ENCODE results near the gene CCDC192. TPM values are rescaled to one million over a fixed set of nuclear protein-coding genes. Genes with fewer than 3 reads are reported as not detected.

Gene CCDC192
- total RNA-seq, 2 donors from 2014 or later: not detected

DNA sequence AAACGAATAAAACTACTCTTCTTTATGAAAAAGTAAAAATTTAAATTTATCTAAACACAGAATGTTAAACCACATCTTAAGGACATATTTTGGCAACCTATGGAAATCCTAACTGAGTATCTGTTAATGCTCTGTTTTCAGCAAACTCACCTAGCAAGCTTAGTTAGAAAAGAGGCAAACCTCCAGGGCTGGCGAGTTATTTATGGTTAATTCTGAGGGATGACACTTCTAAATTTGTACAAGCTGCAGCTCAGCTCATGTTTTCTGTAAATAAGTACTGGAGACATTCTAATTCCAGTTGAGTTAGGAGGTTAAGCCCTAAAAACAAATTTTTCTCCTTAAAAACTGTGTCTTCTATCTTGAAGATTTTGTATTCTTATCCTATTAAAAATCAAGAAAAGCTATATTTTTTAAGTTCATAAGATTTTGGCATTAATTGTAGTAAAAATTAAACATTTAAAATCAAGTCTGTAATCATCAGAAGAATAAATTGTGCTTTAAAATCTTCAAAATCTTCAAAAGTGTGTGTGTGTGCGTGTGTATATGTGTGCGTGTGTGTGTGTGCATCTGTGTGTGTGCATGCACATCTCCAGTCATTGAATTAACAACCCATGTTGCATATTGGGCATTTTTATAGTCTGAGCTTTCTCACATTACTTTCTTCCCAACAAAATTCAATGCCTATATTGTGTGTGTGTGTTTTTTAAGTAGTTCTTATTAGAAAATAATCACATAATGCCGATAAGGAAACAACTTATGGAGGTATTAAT is 127.8 kb downstream of the CCDC192 start:
- Histone ChIP-seq H3K4me1 (ENCODE audit: control insufficient read depth in 1 of 2, low read depth in 2 of 2) (no peaks in the 10 kb centered on the region), H3K9me3 (no peaks in the 10 kb centered on the region), H3K27me3 (replicated peaks; ENCODE audit: insufficient read depth) (no peaks in the 10 kb centered on the region), H3K36me3 (no peaks in the 10 kb centered on the region), H3K4me3 (no peak overlapping the region), H3K27ac (no peak overlapping the region)
- DNase-seq (ENCODE audit: low spot score): no peak
- no peak for ATAC-seq (ENCODE audit: insufficient number of reproducible peaks, low FRiP score, low read depth)
- TF ChIP-seq, protein P1, sequence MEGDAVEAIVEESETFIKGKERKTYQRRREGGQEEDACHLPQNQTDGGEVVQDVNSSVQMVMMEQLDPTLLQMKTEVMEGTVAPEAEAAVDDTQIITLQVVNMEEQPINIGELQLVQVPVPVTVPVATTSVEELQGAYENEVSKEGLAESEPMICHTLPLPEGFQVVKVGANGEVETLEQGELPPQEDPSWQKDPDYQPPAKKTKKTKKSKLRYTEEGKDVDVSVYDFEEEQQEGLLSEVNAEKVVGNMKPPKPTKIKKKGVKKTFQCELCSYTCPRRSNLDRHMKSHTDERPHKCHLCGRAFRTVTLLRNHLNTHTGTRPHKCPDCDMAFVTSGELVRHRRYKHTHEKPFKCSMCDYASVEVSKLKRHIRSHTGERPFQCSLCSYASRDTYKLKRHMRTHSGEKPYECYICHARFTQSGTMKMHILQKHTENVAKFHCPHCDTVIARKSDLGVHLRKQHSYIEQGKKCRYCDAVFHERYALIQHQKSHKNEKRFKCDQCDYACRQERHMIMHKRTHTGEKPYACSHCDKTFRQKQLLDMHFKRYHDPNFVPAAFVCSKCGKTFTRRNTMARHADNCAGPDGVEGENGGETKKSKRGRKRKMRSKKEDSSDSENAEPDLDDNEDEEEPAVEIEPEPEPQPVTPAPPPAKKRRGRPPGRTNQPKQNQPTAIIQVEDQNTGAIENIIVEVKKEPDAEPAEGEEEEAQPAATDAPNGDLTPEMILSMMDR (IDR thresholded peaks at IDR 0.05): no peak

DNA sequence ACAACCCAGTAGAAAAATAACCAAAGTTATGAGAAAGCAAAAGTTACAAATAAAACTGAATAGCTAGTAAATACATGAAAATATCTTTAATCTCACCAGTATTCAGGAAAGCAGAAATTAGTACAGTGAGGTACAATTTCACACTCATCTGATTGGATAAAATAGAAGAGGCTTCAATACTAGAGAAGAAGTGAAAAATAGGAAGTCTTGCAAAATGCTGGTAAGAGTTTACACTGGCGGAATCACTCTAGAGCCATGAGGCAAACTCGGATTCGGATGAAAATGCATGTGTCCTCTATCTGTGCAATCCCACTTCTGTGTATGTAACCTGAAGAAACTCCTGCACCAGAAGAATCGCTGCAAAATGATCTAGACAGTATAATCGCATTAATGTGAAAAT is 128.9 kb downstream of the CCDC192 start:
- Histone ChIP-seq H3K27me3 (replicated peaks; ENCODE audit: insufficient read depth) (no peaks in the 10 kb centered on the region), H3K9me3 (no peaks in the 10 kb centered on the region), H3K27ac (no peak overlapping the region), H3K36me3 (no peaks in the 10 kb centered on the region), H3K4me3 (no peak overlapping the region), H3K4me1 (ENCODE audit: control insufficient read depth in 1 of 2, low read depth in 2 of 2) (no peaks in the 10 kb centered on the region)
- TF ChIP-seq, protein P1 (IDR thresholded peaks at IDR 0.05): no peak
- ATAC-seq (ENCODE audit: insufficient number of reproducible peaks, low FRiP score, low read depth) (no peak), DNase-seq (ENCODE audit: low spot score) (no peak)

DNA sequence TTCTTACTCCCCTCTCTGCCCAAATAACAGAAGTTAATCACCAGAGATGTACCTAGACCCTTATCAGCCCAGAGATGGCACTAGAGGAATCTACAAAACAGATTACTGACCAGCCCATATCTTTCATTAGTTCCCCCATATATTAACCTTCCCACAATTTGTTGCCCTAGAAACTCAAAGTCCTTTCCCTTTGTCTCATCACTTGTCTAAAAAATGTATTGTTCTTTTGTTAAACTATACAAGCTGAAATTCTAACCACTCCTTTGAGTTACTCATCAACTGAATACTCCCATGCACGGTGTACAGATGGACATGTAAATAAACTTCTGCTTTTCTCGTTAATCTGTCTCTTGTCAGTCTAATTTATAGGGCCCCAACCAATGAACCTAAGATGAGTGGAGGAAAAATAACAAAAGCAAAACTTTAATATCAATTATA is 130.9 kb downstream of the CCDC192 start:
- Histone ChIP-seq H3K9me3 (no peaks in the 10 kb centered on the region), H3K27ac (no peak overlapping the region), H3K27me3 (replicated peaks; ENCODE audit: insufficient read depth) (no peaks in the 10 kb centered on the region), H3K4me3 (no peak overlapping the region), H3K36me3 (no peaks in the 10 kb centered on the region), H3K4me1 (ENCODE audit: control insufficient read depth in 1 of 2, low read depth in 2 of 2) (no peaks in the 10 kb centered on the region)
- TF ChIP-seq, protein P1 (IDR thresholded peaks at IDR 0.05): no peak
- DNase-seq (ENCODE audit: low spot score) (no peak), ATAC-seq (ENCODE audit: insufficient number of reproducible peaks, low FRiP score, low read depth) (no peak)

DNA sequence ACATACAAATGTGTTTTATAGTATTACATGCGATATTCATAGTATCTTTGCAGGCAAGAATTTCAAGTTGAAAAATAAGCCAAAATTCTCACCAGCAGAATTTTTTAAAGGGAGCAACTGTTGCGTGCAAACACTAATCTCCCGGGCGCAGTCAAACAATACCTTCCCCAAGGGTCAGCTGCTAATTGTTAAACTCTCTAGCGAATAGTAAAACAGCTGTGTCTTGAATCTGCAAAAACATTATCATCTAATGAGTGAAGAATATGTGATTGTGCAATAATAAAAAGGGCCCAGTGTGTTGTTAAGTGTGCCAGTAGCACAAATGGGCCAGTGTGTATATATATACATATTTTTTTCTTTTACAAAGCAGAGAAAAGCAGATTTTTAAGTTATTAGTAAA is 131.4 kb downstream of the CCDC192 start:
- no peaks in the 10 kb centered on the region for H3K36me3 ChIP-seq
- no peak overlapping the region for H3K4me3 ChIP-seq
- no peaks in the 10 kb centered on the region for H3K27me3 ChIP-seq (replicated peaks; ENCODE audit: insufficient read depth)
- no peaks in the 10 kb centered on the region for H3K9me3 ChIP-seq
- DNase-seq (ENCODE audit: low spot score) (no peak), ATAC-seq (ENCODE audit: insufficient number of reproducible peaks, low FRiP score, low read depth) (no peak)
- H3K27ac ChIP-seq: no peak overlapping the region
- TF ChIP-seq, protein P1 (IDR thresholded peaks at IDR 0.05): no peak
- no peaks in the 10 kb centered on the region for H3K4me1 ChIP-seq (ENCODE audit: control insufficient read depth in 1 of 2, low read depth in 2 of 2)

DNA sequence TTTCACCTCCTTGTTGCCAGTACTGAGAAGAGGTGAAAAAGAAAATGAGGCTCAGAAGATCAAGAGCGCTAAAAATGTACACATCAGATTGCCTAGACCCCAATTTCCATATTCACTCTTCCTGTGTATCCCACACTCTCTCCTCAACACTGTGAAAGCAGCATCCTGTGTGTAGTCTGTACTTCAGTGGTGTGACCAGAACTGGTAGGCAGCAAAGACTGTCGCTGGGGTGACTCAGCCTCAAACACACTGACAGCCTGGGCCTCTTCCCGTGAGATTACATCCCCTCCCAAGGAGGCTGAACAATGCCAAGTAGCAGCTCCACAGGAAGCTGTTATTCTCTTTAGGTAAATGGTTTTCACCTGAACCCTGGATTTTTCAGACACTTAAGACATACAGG is 135.5 kb downstream of the CCDC192 start:
- Histone ChIP-seq H3K4me3 (no peak overlapping the region), H3K27ac (no peak overlapping the region), H3K4me1 (ENCODE audit: control insufficient read depth in 1 of 2, low read depth in 2 of 2) (no peaks in the 10 kb centered on the region), H3K36me3 (no peaks in the 10 kb centered on the region), H3K9me3 (no peaks in the 10 kb centered on the region), H3K27me3 (replicated peaks; ENCODE audit: insufficient read depth) (no peaks in the 10 kb centered on the region)
- DNase-seq (ENCODE audit: low spot score) (no peak), ATAC-seq (ENCODE audit: insufficient number of reproducible peaks, low FRiP score, low read depth) (no peak)
- TF ChIP-seq, protein P1 (IDR thresholded peaks at IDR 0.05): no peak
